ENCODE data around the gene TAGLN2.

The TAGLN2 gene

GRCh38 chr1:159947942-159948341 is 22.6 kb upstream of the TAGLN2 start:
- DNase-seq, result no peak

- no peak for DNase-seq
Measured at GRCh38 chr1:159946242-159947187, 21.2 kb upstream of the TAGLN2 start.

- DNase-seq, result peak; percentile 86
Measured at GRCh38 chr1:159945483-159946241, 20.4 kb upstream of the TAGLN2 start, which contains the start of gene IGSF9. Gene IGSF9 (minus strand): TSS chr1:159945613. CDS start chr1:159943454, 2,159 bp downstream.

DNA sequence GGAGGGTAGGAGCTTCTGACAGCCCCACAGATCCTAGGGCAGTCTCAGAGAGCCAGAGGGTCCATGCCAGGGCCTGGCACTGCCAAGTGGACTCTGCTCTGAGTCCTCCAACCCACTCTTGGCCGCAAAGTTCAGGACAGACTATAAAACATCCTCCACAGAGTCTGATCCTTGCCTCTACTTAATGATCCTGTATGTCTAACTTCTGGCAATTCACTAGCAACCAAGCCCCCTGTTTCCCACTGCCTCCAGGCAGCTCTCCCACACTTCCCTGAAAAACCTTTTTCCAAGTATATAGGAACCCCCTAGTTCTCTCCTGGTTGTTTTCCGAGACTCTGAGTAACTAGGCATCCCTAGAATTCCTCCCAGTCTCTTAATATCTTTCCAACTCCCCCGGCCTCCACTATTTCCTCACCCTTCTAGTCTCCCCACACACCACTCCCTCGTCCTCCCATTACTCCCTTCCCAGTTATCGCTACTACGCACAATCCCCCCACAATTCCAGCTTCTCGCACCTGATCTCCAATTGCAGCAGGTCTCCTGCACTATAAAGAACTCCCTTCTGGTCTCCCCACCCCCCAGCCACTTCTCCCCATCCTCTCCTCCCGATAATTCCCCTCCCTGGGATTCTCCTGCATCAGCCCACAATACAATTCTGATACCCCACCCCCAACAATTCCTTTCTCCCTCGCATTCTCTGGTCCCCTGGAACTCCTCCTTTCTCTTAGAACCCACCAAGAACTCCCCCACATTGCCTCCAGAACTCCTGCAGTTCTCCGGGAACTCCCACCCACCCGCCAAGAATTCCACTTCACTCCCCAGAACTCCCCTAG is 19.5 kb upstream of the TAGLN2 start:
- no peak for DNase-seq

DNA sequence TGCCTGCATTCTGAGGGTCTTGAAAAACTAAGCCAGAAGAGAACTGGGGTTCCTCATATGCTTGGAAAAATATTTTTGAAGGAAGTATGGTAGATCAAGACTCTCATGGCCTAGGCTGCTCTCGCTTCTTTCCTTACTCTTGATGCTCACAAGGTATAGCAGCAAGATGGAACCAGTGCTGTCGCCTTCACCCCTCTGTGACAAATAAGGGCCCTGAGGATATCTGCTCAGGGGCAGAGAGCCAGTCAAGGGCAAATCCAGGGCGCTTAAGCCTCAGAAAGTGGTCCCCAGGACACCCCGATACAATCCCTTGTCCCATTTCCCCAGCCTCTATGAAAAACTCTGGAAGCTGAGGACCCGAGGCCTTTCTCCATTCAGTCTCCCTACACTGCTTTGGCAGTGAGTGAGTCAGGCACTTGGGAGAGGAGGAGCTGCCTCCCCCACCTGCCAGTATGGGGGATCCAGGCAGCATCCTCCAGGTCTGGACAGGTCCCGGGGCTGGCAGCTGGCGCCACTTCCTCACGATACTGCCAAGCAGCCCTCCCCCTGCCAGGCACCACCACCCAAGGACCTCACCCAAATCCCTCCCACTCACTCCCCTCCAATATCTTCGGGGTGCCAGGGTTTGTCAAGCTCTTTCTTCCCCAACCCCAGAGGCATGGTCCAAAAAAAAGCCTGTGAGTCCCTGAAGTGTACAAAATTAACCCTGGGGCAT is 18.8 kb upstream of the TAGLN2 start:
- DNase-seq, result peak; percentile 9

- DNase-seq, result no peak
Measured at GRCh38 chr1:159943278-159943640, 18.0 kb upstream of the TAGLN2 start.

DNA sequence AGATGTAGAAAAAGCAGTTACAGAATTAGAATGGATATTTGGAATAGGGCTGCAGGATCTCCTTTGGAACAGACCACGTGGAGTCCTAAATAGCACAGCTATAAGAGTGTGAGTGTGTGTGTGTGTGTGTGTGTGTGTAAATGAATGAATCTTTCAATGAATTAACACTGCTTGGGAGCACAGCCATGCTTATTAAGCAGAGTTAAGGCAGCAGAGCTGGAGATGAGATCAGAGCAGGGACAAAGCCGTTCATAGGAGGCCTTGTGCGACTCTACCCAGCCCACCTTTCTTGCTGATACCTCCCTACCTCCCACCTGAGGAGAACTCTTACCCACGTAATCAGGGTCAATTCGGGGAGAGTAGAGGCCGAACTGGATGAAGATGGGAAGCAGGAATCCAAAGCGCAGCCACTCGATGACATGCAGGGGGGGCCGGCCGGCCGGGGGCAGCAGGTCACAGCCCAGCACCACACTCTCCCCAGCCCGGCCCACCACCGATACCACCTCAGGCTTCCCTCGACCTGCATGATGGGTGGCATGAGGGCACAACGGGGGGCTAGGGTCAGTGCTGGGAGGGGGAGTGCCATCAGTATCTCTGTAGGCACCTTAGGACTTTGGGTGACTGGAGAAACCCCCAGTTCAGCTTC is 17.4 kb upstream of the TAGLN2 start:
- no peak for DNase-seq

DNA sequence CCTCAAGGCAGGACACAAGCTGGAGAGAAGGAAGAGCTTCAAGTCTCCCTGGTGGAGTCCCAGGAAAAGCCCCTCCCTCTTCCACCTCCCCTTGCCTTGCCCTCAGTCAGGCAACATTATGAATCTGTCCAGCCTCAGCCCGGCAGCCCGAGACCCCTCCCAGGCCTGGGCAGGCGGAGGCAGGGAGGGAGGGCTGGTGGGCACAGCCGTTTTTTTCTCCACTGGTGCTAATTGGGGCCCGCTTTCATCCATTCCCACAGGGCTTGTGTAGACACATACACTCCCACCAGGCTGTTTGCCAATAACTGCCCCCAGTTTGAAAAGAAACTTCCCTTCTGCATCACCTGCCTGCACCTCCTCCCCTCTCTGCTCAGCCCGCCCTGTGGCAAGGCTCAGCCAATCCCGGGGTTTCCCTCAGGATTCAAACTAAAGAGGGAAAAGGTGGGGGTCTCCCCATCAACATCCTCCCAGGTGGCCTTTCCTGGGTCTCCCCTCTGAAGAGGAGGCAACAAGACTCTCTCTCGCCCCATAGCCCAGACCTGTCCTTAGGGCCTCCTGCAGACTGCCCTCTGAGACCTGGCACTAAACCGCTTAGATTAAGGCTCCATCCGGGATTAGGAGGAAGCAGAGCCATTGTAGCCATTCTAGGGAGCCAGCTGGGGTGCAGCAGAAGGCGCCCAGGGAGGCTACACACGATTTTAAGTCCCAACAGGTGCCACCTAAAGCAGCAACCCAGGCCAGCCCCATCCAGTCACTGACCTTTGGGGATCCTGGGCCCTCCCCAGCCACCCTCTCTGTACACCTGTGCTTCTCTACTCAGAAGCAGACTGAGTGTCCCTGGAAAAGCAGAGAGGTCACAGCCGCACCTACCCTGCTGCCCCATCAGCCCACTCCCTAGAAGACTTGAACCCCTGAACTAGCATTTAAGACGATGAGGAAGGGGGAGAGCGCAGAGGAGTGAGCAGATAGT is 16.6 kb upstream of the TAGLN2 start:
- DNase-seq, result no peak

DNA sequence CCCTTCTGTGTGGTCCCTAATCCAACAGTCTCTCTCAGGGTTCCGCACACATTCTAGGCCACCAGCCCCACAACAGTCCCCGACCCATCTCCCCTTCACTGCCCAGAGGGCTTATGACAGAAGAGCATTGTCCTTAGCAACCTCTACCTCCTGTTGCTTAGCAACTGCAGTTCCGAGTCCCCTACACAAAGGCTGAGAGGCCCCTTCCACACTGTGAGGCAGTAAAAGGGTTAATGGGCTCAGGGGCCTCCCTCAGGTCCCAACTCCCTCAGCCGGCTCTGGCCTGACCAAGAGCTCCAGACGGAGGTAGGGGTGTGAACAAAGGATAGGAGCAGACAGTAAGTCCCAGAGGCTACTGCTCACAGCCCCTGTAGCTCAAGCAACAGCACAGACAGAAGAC is 15.8 kb upstream of the TAGLN2 start:
- no peak for DNase-seq

DNA sequence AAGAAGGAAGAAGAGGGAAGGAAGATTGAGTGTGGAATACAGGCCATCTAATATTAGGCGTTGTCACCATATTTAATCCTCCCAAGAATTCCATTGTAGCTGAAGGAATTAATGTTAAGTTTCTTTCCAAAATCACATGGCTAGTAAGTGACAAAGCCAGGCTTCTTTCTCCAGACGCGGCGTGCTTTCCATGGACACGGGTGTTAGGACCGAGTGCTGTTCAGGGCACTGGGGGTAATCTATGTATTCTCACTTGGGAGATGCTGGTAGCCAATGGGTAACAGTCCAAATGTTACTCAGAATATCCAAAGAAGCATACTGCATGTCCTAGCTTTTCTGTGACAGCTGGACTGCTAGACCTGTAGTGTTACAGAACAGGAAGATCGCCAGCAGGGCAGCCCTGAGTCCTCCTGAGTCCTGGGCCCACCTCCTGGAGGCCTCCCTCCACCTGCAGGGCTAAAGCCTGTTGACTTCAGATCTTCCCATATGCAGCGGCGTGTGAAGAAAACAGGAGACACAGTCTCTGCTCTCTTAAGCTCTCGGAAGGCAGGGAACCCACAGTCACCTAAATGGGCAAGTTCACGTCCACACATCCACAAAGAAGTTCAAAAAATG is 14.8 kb upstream of the TAGLN2 start:
- DNase-seq, result no peak

- no peak for DNase-seq
Measured at GRCh38 chr1:159939678-159940002, 14.3 kb upstream of the TAGLN2 start.

DNA sequence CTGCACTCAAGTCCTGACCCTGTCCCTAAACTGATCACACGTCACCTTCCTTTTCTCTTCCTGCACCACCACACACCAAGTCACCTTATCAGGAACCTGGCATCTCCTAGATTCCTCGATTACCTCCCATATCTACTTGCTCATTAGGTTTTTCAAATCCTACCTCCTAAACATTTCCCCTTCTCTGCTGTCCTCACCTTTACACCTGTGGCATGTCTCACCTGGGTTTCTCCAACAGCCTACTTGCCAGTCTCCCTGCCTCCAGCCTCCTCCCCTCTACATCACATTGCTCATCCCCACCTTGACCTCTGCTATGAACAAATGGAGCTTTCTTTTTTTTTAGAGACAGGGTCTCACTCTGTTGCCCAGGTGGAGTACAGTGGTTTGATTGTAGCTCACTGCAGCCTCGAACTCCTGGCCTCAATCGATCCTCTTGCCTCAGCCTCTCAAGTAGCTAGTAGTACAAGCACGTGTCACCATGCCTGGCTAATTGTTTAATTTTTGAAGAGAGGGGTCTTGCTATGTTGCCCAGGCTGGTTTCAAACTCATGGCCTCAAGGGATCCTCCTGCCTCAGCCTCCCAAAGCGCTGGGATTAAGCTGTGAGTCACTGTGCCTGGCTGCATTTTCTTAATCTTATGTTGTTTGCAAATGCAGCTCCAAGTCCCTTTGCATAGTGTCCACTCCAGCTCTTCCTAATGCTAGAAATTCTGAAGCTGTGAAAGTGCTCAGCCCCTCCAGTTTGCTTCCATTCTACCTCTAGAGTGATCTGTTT is 13.8 kb upstream of the TAGLN2 start:
- no peak for DNase-seq

DNA sequence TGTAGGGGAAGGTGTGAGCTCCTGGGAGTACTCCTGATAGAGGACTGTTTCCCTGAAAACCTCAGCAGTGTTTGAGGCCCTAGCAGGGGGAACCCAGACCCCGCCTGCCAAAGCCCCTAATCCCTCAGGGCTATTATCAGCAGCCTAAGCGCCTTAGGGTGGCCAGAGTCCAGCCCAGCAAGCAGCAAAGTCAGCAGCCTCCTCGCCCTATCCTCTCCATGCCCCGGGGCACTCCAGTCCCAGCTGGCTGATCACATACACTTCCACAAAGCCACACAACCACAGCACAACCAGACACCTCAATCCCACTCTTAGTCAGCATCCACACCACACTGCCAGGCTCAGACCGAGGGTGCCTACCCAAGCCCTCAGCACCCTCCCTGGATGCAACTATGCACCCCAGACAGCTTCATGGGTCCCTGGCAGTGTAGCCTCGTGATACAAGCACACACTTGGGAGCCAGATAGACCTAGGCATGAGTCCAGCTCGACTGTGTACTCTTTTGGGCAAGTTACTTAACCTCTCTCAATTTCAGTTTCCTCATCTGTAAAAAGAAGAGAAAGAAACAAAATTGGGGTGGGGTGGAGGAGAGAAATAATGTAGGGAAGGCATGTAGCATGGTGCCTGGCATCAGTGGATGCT is 13.0 kb upstream of the TAGLN2 start:
- DNase-seq, result no peak

GRCh38 chr1:159937054-159937750 is 11.9 kb upstream of the TAGLN2 start:
- no peak for DNase-seq

DNA sequence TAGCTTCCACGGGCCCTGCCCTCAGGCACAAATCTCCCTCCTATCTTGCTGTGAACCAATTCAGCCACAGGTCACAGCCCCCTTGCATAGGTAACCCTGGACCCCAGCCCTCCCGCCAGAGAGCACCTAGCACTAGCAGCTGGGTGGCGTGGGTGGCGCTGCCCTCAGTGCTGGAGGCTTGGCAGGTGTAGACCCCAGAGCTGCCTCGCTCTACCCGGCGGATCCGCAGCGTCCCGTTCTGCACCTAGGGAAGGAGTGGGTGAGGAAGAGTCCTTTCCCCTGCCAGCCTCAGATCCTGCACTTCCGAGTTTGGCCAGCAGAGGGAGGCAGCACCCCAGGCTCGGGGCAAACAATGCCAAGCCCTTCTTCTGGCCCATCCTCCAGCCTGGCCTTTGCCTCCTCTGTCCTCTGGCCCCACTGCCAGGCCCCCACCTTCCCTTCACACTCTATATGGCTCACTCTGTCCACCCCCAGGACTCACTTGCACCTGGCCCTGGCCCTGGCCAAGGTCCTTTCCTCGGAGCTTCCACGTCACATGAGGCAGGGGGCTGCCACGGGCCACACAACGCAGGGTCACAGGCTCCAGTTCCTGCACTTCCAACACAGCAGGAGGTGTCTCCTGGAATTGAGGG is 11.1 kb upstream of the TAGLN2 start:
- DNase-seq, result peak; percentile 35

GRCh38 chr1:159935719-159936272 is 10.5 kb upstream of the TAGLN2 start:
- no peak for DNase-seq

- DNase-seq, result no peak
Measured at GRCh38 chr1:159935305-159935704, 10.0 kb upstream of the TAGLN2 start.

Data from NCI-H1694 treated with DMSO at 0.1 percent for 48 hours (cell line).